ENCODE measurements around the gene RRP1B.
"Not testable (repeated sequence)": the region's sequence is repeated elsewhere in the genome, so short reads cannot be mapped to it uniquely, and the experiment has no call there.

GRCh38 chr21:43699492-43699777, 40.1 kb downstream of the RRP1B start:
- TF ChIP-seq EZH2phosphoT487 (IDR thresholded peaks at IDR 0.05; ENCODE audit: insufficient read depth, low read depth); EZH2 (IDR thresholded peaks at IDR 0.05; ENCODE audit: insufficient read depth, poor library complexity, severe bottlenecking): not testable (repeated sequence)
